PFSK-1 (cell line): ENCODE data around the gene RERG.

Source experiments
- FOXP2 ChIP-seq: optimal IDR thresholded peaks from 2 replicates; pipeline ENCODE3; 2011; ENCODE audit warnings: borderline replicate concordance, control low read depth, inconsistent platforms; ENCODE audit not compliant: insufficient read depth; ENCODE audit errors: extremely low read length, extremely low read depth
- POLR2AphosphoS5 ChIP-seq: IDR thresholded peaks from 2 replicates; pipeline ENCODE4 v1.6.1; 2012; ENCODE audit warnings: low read depth, mild to moderate bottlenecking, control low read depth, low read length, moderate library complexity
- SIN3A ChIP-seq: IDR thresholded peaks from 2 replicates; pipeline ENCODE4 v1.6.1; 2012; ENCODE audit warnings: mild to moderate bottlenecking, low read length, moderate library complexity, borderline replicate concordance; ENCODE audit not compliant: insufficient read depth
- TAF1 ChIP-seq: IDR thresholded peaks from 2 replicates; pipeline ENCODE4 v1.6.1; 2012; ENCODE audit warnings: low read length, control low read depth, borderline replicate concordance; ENCODE audit not compliant: insufficient read depth
- TF ChIP-seq, protein P1 (sequence below), 2 experiments: IDR thresholded peaks; 2 replicates each; pipeline versions ENCODE4 v1.6.1 to v1.8.0; 2011 to 2012; ENCODE audit warnings: low read depth in 2 of 2, low read length in 2 of 2, control low read depth in 1 of 2, inconsistent platforms in 1 of 2, mild to moderate bottlenecking in 1 of 2, moderate library complexity in 1 of 2; ENCODE audit not compliant: insufficient read depth in 1 of 2

The RERG gene

GRCh38 chr12:15116983-15117382, 104.2 kb downstream of the RERG start:
- TF ChIP-seq SIN3A (no peak), TAF1 (no peak), POLR2AphosphoS5 (no peak), FOXP2 (no peak)
- TF ChIP-seq, protein P1, sequence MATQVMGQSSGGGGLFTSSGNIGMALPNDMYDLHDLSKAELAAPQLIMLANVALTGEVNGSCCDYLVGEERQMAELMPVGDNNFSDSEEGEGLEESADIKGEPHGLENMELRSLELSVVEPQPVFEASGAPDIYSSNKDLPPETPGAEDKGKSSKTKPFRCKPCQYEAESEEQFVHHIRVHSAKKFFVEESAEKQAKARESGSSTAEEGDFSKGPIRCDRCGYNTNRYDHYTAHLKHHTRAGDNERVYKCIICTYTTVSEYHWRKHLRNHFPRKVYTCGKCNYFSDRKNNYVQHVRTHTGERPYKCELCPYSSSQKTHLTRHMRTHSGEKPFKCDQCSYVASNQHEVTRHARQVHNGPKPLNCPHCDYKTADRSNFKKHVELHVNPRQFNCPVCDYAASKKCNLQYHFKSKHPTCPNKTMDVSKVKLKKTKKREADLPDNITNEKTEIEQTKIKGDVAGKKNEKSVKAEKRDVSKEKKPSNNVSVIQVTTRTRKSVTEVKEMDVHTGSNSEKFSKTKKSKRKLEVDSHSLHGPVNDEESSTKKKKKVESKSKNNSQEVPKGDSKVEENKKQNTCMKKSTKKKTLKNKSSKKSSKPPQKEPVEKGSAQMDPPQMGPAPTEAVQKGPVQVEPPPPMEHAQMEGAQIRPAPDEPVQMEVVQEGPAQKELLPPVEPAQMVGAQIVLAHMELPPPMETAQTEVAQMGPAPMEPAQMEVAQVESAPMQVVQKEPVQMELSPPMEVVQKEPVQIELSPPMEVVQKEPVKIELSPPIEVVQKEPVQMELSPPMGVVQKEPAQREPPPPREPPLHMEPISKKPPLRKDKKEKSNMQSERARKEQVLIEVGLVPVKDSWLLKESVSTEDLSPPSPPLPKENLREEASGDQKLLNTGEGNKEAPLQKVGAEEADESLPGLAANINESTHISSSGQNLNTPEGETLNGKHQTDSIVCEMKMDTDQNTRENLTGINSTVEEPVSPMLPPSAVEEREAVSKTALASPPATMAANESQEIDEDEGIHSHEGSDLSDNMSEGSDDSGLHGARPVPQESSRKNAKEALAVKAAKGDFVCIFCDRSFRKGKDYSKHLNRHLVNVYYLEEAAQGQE (IDR thresholded peaks at IDR 0.05; ENCODE audit: insufficient read depth in 1 of 2, low read depth in 2 of 2, low read length in 2 of 2), result no peak

GRCh38 chr12:15116086-15116485, 105.1 kb downstream of the RERG start:
- TF ChIP-seq TAF1 (no peak), FOXP2 (no peak), SIN3A (no peak), POLR2AphosphoS5 (no peak)
- TF ChIP-seq, protein P1 (IDR thresholded peaks at IDR 0.05; ENCODE audit: insufficient read depth in 1 of 2, low read depth in 2 of 2, low read length in 2 of 2), result no peak

GRCh38 chr12:15115434-15115833, 105.8 kb downstream of the RERG start:
- TF ChIP-seq FOXP2 (no peak), TAF1 (no peak)
- TF ChIP-seq, protein P1 (IDR thresholded peaks at IDR 0.05; ENCODE audit: insufficient read depth in 1 of 2, low read depth in 2 of 2, low read length in 2 of 2), result no peak

GRCh38 chr12:15114501-15114900, 106.7 kb downstream of the RERG start:
- TF ChIP-seq SIN3A (no peak), POLR2AphosphoS5 (no peak), FOXP2 (no peak), TAF1 (no peak)
- TF ChIP-seq, protein P1 (IDR thresholded peaks at IDR 0.05; ENCODE audit: insufficient read depth in 1 of 2, low read depth in 2 of 2, low read length in 2 of 2), result no peak

DNA sequence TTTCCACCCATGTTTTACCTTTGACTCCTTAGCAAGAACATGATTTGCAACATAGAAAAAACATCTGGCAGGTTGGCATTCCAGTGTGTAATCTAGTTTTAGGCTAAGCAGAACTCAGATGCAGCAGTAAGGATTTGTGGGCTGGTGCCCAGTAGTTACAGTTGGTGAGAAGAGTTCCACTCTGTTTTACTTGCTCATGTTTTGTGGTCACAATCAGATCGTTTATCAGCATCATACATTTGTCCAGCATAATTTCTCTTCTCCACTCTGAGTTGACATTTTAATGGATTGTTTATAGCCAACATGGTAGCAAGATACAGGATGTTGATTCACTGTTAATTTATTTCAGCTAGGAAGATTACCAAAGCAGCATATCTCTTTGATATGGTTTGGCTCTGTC, 128.4 kb downstream of the RERG start:
- no peak for TF ChIP-seq TAF1
- TF ChIP-seq FOXP2, result no peak
- TF ChIP-seq, protein P1 (IDR thresholded peaks at IDR 0.05; ENCODE audit: insufficient read depth in 1 of 2, low read depth in 2 of 2, low read length in 2 of 2), result no peak
- no peak for TF ChIP-seq SIN3A
- no peak for TF ChIP-seq POLR2AphosphoS5
